ENCODE results near the gene MBNL1.

The MBNL1 gene

DNA sequence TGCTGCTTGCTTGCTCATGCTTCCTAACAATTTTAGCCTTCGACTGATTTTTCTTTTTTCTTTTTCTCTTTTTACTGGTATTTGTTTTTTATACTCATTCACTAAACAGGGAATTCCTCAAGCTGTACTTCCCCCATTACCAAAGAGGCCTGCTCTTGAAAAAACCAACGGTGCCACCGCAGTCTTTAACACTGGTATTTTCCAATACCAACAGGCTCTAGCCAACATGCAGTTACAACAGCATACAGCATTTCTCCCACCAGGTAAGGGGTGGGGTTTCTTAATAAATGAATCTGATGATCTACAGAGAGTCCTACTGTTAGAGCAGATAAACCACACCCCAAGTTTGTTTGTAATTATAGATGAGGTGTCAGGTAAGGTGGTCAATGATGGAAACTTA lies 178.8 kb downstream of the MBNL1 start:
- Histone ChIP-seq H3K4me3 (ENCODE audit: low read length) (no peak overlapping the region), H3K9me3 (replicated peaks; ENCODE audit: low read length) (no peaks in the 10 kb centered on the region), H3K4me2 (ENCODE audit: low read length) (no peak overlapping the region), H3K27me3 (ENCODE audit: control insufficient read depth, insufficient read depth, low read length) (no peaks in the 10 kb centered on the region), H3K9ac (ENCODE audit: low read depth, low read length) (no peak overlapping the region), H3K36me3 (ENCODE audit: insufficient read depth, low read length) (peaks cover 51% of the 10 kb centered on the region), H3K4me1 (ENCODE audit: control insufficient read depth, insufficient read depth, low read length) (peaks cover 15% of the 10 kb centered on the region)

- no peak overlapping the region for H3K9ac ChIP-seq (ENCODE audit: low read depth, low read length)
- H3K4me2 ChIP-seq (ENCODE audit: low read length) = no peak overlapping the region
- H3K4me1 ChIP-seq (ENCODE audit: control insufficient read depth, insufficient read depth, low read length) = peaks cover 9% of the 10 kb centered on the region
- H3K36me3 ChIP-seq (ENCODE audit: insufficient read depth, low read length) = peaks cover 52% of the 10 kb centered on the region
- H3K4me3 ChIP-seq (ENCODE audit: low read length) = no peak overlapping the region
- no peaks in the 10 kb centered on the region for H3K9me3 ChIP-seq (replicated peaks; ENCODE audit: low read length)
- H3K27me3 ChIP-seq (ENCODE audit: control insufficient read depth, insufficient read depth, low read length) = no peaks in the 10 kb centered on the region
Observed at GRCh38 chr3:152448091-152448490, 179.4 kb downstream of the MBNL1 start.

DNA sequence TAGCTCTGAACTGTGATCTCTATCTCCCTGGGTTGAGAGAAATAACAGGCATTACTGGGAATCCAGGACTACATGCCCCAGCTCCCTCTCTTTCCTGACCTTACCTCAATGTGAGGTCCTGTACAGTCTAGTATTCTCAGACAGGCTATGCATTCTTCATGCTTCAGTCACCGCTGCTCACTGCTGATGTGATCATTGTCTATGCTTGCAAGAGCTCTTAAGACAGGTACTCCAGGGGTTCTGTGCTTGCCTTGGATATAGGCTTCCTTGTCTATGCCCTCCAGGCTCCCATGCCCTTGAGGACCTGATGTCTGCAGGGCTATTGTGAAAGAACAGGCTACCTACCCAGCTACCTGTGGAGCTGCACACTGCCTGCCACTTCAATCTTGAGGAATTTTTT lies 183.6 kb downstream of the MBNL1 start:
- Histone ChIP-seq H3K36me3 (ENCODE audit: insufficient read depth, low read length) (peaks cover 42% of the 10 kb centered on the region), H3K4me1 (ENCODE audit: control insufficient read depth, insufficient read depth, low read length) (peaks cover 9% of the 10 kb centered on the region)

GRCh38 chr3:152454076-152454875 lies 185.5 kb downstream of the MBNL1 start:
- H3K9ac ChIP-seq (ENCODE audit: low read depth, low read length) = no peak overlapping the region
- no peaks in the 10 kb centered on the region for H3K9me3 ChIP-seq (replicated peaks; ENCODE audit: low read length)
- peaks cover 40% of the 10 kb centered on the region for H3K36me3 ChIP-seq (ENCODE audit: insufficient read depth, low read length)
- peaks cover 9% of the 10 kb centered on the region for H3K4me1 ChIP-seq (ENCODE audit: control insufficient read depth, insufficient read depth, low read length)
- no peak overlapping the region for H3K4me2 ChIP-seq (ENCODE audit: low read length)
- H3K4me3 ChIP-seq (ENCODE audit: low read length) = no peak overlapping the region
- H3K27me3 ChIP-seq (ENCODE audit: control insufficient read depth, insufficient read depth, low read length) = no peaks in the 10 kb centered on the region

More for the DNA sequence above, 183.6 kb downstream of the MBNL1 start:
- H3K27me3 ChIP-seq (ENCODE audit: control insufficient read depth, insufficient read depth, low read length) = no peaks in the 10 kb centered on the region
- no peak overlapping the region for H3K9ac ChIP-seq (ENCODE audit: low read depth, low read length)
- H3K9me3 ChIP-seq (replicated peaks; ENCODE audit: low read length) = no peaks in the 10 kb centered on the region
- H3K4me3 ChIP-seq (ENCODE audit: low read length) = no peak overlapping the region
- no peak overlapping the region for H3K4me2 ChIP-seq (ENCODE audit: low read length)

- Histone ChIP-seq H3K4me3 (ENCODE audit: low read length) (no peak overlapping the region), H3K27me3 (ENCODE audit: control insufficient read depth, insufficient read depth, low read length) (no peaks in the 10 kb centered on the region), H3K9me3 (replicated peaks; ENCODE audit: low read length) (no peaks in the 10 kb centered on the region), H3K9ac (ENCODE audit: low read depth, low read length) (no peak overlapping the region), H3K4me2 (ENCODE audit: low read length) (no peak overlapping the region), H3K36me3 (ENCODE audit: insufficient read depth, low read length) (peaks cover 50% of the 10 kb centered on the region), H3K4me1 (ENCODE audit: control insufficient read depth, insufficient read depth, low read length) (peaks cover 12% of the 10 kb centered on the region)
Observed at GRCh38 chr3:152455989-152456388, 187.3 kb downstream of the MBNL1 start.

DNA sequence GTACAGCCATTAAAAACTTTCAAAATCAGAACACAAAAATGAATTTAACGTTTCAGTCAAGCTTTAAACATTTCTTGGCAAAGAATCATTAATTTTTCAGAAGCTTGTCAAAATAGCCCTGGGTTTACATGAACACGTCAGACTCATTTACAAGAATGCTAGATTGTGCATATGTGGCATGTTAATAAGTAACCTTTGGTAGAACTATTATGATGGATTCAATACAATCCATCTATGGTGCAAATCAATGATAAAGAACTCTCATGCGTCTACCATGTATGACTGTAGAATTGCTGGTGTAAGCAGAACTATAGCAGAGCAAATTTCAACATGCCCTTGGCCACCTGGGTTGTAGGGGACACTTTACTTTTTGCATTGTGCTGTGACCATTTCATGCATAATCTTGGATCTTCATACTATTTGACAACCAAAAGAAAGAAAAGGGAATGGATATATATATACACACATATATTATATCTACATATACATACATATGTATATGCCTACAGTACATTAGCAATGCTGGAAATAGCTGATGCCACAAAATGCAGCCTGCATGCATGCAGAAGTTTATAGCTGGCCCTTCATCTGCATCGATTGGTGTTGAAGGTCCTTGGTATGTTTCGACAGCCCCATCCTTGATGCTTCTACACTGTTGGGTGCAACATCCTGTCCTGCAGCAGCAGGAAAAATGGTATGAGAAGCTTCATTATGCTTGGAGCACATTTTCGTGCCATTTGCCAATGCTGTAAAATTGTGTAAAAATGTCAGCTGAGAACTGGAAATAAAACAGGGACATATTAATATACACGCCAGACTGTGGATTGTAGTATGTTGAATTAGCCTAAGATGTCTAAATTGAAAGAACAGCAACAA lies 189.0 kb downstream of the MBNL1 start:
- Histone ChIP-seq H3K4me1 (ENCODE audit: control insufficient read depth, insufficient read depth, low read length) (peaks cover 14% of the 10 kb centered on the region), H3K27me3 (ENCODE audit: control insufficient read depth, insufficient read depth, low read length) (no peaks in the 10 kb centered on the region), H3K9ac (ENCODE audit: low read depth, low read length) (no peak overlapping the region), H3K4me3 (ENCODE audit: low read length) (no peak overlapping the region), H3K4me2 (ENCODE audit: low read length) (no peak overlapping the region), H3K36me3 (ENCODE audit: insufficient read depth, low read length) (peaks cover 57% of the 10 kb centered on the region), H3K9me3 (replicated peaks; ENCODE audit: low read length) (no peaks in the 10 kb centered on the region)

DNA sequence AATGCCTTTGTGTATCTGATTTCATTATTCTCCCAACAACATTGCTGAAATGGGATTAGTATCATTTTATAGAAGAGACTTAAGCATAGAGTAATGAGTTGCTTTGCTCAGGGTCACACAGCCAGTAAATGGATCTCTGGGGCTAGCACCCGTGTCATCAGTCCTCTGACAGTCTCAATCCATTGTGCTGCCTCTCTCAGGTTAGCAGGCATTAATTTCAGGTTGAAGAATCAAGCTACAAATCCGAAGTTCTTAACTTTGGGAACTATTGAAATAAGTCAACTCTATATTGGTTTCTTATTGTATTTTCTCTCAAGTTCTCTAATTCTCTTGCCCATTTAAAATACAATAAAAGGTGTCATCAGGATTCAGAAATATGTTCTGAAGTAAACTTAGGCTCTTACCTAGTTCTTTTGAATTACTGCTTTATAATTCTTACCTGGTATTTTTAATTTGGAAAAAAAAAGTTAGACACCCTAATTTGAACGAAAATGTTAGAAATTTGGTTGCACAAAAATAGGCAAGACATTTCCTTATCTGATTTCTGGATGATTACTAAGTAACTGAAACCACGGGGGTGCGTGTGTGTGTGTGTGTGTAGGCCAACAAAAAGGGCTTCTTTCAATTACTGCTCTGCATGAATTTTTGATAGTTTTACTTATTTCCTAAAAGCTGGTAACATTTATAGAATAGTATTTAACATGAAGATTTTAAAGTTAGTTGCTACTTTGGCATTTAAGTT lies 189.8 kb downstream of the MBNL1 start:
- no peaks in the 10 kb centered on the region for H3K9me3 ChIP-seq (replicated peaks; ENCODE audit: low read length)
- H3K4me2 ChIP-seq (ENCODE audit: low read length) = no peak overlapping the region
- no peak overlapping the region for H3K9ac ChIP-seq (ENCODE audit: low read depth, low read length)
- no peaks in the 10 kb centered on the region for H3K27me3 ChIP-seq (ENCODE audit: control insufficient read depth, insufficient read depth, low read length)
- H3K4me1 ChIP-seq (ENCODE audit: control insufficient read depth, insufficient read depth, low read length) = peaks cover 12% of the 10 kb centered on the region
- H3K4me3 ChIP-seq (ENCODE audit: low read length) = no peak overlapping the region
- peaks cover 65% of the 10 kb centered on the region for H3K36me3 ChIP-seq (ENCODE audit: insufficient read depth, low read length)

- H3K4me3 ChIP-seq (ENCODE audit: low read length) = no peak overlapping the region
- peaks cover 6% of the 10 kb centered on the region for H3K4me1 ChIP-seq (ENCODE audit: control insufficient read depth, insufficient read depth, low read length)
- H3K4me2 ChIP-seq (ENCODE audit: low read length) = no peak overlapping the region
- H3K9ac ChIP-seq (ENCODE audit: low read depth, low read length) = no peak overlapping the region
- no peaks in the 10 kb centered on the region for H3K27me3 ChIP-seq (ENCODE audit: control insufficient read depth, insufficient read depth, low read length)
- H3K36me3 ChIP-seq (ENCODE audit: insufficient read depth, low read length) = peaks cover 70% of the 10 kb centered on the region
- no peaks in the 10 kb centered on the region for H3K9me3 ChIP-seq (replicated peaks; ENCODE audit: low read length)
Observed at GRCh38 chr3:152459118-152459515, 190.4 kb downstream of the MBNL1 start.

DNA sequence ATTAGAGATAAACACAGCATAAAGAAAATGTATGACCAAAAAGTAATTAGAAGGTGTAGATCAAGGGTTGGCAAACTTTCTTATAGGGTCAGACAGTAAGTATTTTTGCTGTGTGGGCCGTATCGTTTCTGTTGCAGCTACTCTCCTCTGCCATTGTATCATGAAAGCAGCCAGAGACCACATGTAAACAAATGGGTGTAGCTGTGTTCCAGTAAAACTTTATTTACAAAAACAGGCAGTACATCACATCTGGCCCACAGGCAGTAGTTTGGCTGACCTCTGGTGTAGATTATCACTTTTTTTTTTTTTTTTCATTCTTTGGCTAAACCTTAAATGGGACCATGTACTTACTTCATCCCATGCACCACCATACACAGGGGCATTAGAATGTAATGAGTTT lies 190.8 kb downstream of the MBNL1 start:
- Histone ChIP-seq H3K4me3 (ENCODE audit: low read length) (no peak overlapping the region), H3K9me3 (replicated peaks; ENCODE audit: low read length) (no peaks in the 10 kb centered on the region), H3K4me1 (ENCODE audit: control insufficient read depth, insufficient read depth, low read length) (peaks cover 5% of the 10 kb centered on the region), H3K9ac (ENCODE audit: low read depth, low read length) (no peak overlapping the region), H3K4me2 (ENCODE audit: low read length) (no peak overlapping the region), H3K27me3 (ENCODE audit: control insufficient read depth, insufficient read depth, low read length) (no peaks in the 10 kb centered on the region), H3K36me3 (ENCODE audit: insufficient read depth, low read length) (peaks cover 71% of the 10 kb centered on the region)

- H3K27me3 ChIP-seq (ENCODE audit: control insufficient read depth, insufficient read depth, low read length) = no peaks in the 10 kb centered on the region
- peaks cover 83% of the 10 kb centered on the region for H3K36me3 ChIP-seq (ENCODE audit: insufficient read depth, low read length)
Observed at GRCh38 chr3:152460936-152461335, 192.2 kb downstream of the MBNL1 start.

GRCh38 chr3:152461460-152461859 lies 192.7 kb downstream of the MBNL1 start:
- H3K4me3 ChIP-seq (ENCODE audit: low read length) = no peak overlapping the region
- H3K9ac ChIP-seq (ENCODE audit: low read depth, low read length) = no peak overlapping the region
- peaks cover 5% of the 10 kb centered on the region for H3K4me1 ChIP-seq (ENCODE audit: control insufficient read depth, insufficient read depth, low read length)
- no peaks in the 10 kb centered on the region for H3K27me3 ChIP-seq (ENCODE audit: control insufficient read depth, insufficient read depth, low read length)
- peaks cover 81% of the 10 kb centered on the region for H3K36me3 ChIP-seq (ENCODE audit: insufficient read depth, low read length)
- no peaks in the 10 kb centered on the region for H3K9me3 ChIP-seq (replicated peaks; ENCODE audit: low read length)
- no peak overlapping the region for H3K4me2 ChIP-seq (ENCODE audit: low read length)

More at GRCh38 chr3:152460936-152461335, 192.2 kb downstream of the MBNL1 start:
- no peaks in the 10 kb centered on the region for H3K9me3 ChIP-seq (replicated peaks; ENCODE audit: low read length)
- H3K4me3 ChIP-seq (ENCODE audit: low read length) = no peak overlapping the region
- H3K4me1 ChIP-seq (ENCODE audit: control insufficient read depth, insufficient read depth, low read length) = peaks cover 5% of the 10 kb centered on the region
- no peak overlapping the region for H3K9ac ChIP-seq (ENCODE audit: low read depth, low read length)
- no peak overlapping the region for H3K4me2 ChIP-seq (ENCODE audit: low read length)
